NCI-H2081 (cell line): Measurements from ENCODE around the gene SSPN.

Experiments used
- DNase-seq, 2 experiments: peaks; one replicate each; lab custom pipeline; 2025; lab: John Stamatoyannopoulos, UW

The SSPN gene

DNA sequence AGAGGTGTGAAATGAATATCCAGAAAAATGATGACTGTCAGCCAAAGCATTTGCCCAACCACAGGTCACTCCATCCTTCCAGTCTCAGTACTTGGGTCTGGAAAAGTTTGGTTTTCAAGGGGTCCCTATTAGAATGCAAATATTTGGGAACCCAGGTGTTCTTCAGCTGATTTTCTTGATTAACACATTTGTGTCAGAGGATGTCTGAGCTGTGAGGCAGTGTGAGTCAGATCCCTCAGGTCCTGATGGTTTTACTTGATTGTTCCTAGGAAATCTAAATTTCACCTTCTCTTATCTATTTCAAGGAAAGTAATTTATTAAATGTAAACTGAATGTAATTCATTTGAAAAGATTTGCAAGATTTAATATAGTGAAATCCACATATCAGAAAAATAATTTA is 71.5 kb downstream of the SSPN start:
- DNase-seq = no peak

GRCh38 chr12:26268841-26269561 is 73.6 kb downstream of the SSPN start:
- no peak for DNase-seq

DNA sequence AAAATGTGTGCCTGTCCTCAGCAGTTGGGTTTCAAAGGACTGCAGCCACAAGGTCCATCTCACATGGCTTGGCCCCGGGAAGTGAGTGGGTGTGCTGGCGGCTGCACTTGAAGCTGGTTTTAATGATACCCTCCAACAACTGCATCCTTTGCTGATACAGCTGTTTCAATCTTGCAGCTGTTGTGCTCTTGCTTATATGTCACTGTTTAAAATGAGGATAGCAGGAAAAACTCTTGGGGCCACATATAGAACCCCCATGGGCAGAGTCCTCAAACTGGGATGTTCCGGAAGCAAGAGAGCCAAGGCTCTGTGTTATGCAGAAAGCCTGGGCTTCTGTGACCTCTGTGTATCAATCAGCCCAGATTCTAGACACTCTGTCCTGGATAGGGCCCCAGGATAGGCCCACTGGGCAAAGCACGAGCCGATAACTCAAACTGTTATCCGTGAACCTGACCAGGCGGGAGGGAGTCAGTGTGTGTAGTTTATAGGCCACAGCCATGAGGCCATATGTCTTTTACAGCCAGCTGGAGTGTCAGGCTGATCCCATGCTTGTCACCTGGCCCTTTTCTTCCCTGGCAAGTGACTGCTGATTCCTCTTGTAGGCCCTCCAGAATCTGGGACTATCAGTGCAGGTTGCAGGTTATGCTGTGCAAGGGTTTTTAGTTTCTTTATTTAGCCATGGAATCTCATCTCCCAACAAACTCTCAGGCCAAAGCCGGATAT is 74.3 kb downstream of the SSPN start:
- DNase-seq = no peak

- DNase-seq = no peak
Measured at GRCh38 chr12:26271024-26271423, 75.7 kb downstream of the SSPN start.

DNA sequence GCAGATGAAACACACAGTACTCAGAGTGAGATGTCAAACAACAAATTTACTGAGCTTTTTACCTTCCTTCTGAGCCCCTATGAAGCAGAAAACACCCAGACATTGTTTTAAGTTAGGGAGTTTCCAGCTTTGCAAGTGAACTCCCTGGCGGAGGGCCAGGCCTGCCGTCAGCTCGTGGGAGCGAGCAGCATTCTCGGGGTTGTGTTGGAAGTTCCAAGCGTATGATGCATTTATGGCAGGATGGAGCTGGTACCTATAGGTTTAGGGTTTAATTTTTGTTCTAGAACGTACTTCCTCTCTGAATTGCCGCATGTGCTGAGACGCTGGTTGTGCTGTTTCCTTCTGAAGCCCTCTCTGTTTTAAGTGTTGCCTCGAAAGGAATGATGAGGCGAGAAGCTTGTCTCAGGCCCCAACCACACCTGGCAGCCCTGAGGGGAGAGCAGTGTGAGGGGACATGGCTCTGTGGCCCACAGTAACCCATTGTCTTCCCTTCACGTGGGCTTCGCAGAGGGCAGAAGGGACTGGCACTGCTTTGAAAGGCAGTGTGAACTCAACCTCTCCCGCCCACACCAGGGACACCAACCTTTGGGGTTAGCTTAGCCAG is 76.6 kb downstream of the SSPN start:
- no peak for DNase-seq

DNA sequence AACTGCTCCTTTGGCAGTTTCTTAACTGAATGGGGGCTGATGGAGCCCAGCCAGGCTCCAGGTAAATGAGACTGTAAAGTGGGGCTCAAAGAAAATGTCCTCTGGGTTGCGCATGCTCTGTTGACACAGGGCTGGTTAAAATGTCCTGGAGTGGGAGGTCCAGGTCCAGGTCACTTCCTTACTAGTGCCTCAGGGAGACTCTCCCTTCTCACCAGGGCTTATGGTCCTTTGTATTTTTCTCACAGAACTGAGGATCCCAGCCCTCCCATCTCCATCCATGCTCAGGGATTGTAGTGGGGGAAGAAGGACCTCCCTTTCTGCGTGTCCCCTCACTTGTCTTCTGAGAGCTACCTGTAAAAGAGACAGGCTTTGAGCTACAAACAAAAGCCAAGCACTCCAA is 77.5 kb downstream of the SSPN start:
- DNase-seq = no peak

DNA sequence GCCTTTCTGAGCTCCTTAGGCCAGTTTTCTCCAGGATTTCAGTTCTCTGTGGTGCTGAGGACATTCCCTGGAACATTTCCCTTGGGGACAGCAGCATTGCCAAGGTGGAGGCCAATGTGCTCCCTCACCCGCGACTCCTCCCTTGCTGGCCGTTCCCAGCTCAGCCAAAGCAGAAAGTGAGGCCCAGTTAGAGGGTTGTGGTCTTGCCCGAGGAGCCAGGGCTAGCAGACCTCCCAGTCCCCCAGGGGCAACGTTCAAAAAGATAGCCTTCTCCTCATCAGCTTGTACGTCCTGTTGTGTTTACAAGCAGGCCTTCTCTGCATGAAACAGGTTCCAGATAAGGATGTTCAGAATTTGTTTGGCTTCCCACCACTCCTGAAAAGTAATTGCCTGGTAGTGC is 78.4 kb downstream of the SSPN start:
- DNase-seq = no peak

GRCh38 chr12:26274441-26275312 is 79.3 kb downstream of the SSPN start:
- no peak for DNase-seq

- no peak for DNase-seq
Measured at GRCh38 chr12:26275313-26276131, 80.1 kb downstream of the SSPN start.

- no peak for DNase-seq
Measured at GRCh38 chr12:26276709-26277108, 81.3 kb downstream of the SSPN start.

DNA sequence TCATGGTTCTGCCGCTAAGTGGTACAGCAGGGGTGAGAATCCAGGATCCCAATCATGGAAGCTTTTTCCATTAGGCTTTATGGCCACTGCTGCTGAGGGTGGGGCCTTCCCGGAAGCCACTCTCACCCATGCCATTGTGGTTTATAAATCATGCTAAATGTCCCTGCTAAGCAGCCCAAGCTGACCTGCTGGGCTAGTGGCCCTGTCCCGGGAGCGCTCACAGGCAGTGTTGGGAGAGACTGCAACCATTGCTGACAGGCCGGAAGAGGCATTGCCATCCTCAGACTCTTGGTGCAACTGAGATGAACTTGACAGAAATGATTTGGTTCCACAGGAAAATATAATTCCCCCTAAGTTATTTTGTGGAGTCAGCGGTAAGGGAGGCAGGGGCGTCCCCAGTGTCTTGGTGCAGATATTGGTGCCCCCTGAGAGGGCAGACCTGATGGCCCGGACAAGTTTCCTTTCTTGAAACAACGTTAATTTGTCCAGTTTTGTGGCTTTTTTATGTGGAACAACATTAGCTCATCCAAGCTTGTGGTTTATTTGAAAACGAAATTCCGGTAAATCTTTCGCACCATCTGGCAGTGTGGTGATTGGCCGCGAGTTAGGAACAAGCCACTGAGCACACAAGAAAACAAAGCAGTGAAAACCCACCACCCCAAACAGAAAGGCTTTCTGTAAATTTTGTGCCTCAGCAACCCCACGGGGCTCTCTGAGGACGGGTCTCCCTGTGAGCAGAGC is 82.3 kb downstream of the SSPN start:
- DNase-seq = no peak

DNA sequence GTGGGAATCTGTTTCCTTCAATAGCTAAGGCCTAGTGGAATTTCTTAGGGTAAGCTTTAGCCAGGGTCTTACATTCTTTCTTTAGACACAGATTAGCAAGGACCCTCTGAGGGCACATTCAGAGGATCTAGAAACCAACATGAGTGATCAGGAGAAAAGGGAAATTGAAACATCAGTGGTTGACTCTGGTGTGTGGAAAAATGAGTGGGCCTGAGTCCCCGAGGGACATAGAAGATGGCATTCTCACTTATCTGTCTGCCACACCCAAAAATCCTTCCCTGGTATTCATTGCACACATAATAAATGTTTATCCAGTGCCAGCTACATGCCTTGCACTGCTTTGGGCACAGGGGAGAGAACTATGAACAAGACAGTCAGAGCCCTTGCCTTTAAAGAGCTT is 82.9 kb downstream of the SSPN start:
- no peak for DNase-seq

GRCh38 chr12:26278666-26279065 is 83.3 kb downstream of the SSPN start:
- DNase-seq = no peak

DNA sequence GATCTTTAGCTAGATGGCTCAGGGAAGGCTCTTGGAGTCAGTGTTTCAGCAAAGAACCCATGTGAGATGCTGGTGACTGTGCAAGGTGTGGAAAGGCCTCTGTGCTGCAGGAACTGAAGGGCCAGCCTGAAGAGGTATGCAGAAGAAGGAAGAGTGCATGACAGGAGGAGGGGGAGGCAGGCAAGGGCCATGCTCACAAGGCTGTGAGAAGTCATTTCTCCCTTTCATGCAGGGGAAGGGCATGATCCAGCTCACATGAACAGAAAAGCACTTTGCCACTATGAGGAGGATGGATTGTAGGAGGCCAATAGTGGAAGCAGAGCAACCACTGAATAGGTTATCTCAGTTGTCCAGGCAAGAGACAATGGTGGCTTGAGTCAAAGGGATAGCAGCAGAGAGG is 83.7 kb downstream of the SSPN start:
- no peak for DNase-seq

GRCh38 chr12:26279908-26280307 is 84.5 kb downstream of the SSPN start:
- DNase-seq = no peak

- DNase-seq = no peak
Measured at GRCh38 chr12:26280869-26281268, 85.5 kb downstream of the SSPN start.

- DNase-seq = no peak
Measured at GRCh38 chr12:26281320-26281719, 85.9 kb downstream of the SSPN start.

DNA sequence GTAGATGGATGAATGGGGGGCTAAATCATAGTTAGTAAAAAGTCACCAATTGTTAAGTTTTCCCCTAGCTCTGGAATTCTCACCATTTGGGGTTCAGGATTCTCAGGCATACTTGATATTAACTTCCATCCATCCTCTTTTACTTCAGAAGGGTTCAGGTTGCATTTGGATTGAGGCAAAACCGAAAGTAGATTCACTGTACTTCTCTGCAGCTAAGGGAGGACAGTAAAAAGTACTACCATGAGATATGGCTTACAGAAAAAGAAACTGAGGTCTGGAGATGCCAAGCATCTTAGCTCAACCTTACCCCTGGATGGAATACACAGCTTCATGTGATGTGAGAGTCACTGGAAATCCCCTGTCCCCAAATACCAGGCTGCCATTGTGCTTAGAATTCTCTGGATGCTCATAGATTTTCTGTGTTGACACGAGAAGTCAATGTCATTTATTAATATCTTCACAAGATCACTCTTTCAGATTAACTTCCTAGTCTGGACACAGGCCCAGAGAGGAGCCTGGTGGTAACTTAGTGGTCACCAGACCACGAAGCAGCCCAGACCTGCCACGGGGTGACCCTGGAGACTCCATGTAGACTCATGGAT is 87.1 kb downstream of the SSPN start:
- no peak for DNase-seq

DNA sequence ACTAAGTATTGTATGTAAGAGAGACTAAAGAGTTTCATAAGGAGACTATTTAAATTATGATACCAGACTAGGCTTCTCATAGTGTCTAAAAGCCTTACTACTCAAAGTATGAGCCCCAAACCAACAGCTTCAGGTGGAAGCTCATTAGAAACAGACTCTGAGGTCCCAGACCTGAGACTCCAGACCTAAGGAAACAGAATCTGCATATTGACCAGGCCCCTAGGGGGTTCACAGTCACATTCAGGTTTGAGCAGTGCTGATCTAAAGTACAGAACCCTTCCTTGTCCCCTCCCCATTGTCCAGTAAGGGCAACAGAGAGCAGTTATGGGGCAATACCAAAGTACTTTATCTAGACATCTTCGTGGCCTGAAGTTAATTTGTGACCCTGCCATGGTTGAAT is 87.7 kb downstream of the SSPN start:
- no peak for DNase-seq

GRCh38 chr12:26283617-26284016 is 88.2 kb downstream of the SSPN start:
- no peak for DNase-seq
